HG02798 (cell line): ENCODE data around the gene SORBS1.

ENCODE experiments used
- ATAC-seq: cut with Tn5 transposase; IDR thresholded peaks from one replicate; pipeline ENCODE4 v1.9.1; 2021; ENCODE audit warnings: mild to moderate bottlenecking; ENCODE audit not compliant: unreplicated experiment, poor library complexity

Gene SORBS1

GRCh38 chr10:95335933-95336699 lies 225.1 kb downstream of the SORBS1 start:
- no peak for ATAC-seq

- ATAC-seq = no peak
These were observed 226.4 kb downstream of the SORBS1 start for GRCh38 chr10:95334805-95335144.

GRCh38 chr10:95333997-95334804 lies 227.0 kb downstream of the SORBS1 start:
- no peak for ATAC-seq

- ATAC-seq = no peak
These were observed 228.4 kb downstream of the SORBS1 start for GRCh38 chr10:95332666-95333249.

- ATAC-seq = no peak
These were observed 229.5 kb downstream of the SORBS1 start for GRCh38 chr10:95331596-95332130.

GRCh38 chr10:95330966-95331453 lies 230.2 kb downstream of the SORBS1 start:
- ATAC-seq = no peak

- no peak for ATAC-seq
These were observed 231.9 kb downstream of the SORBS1 start for GRCh38 chr10:95329296-95329695.

- no peak for ATAC-seq
These were observed 233.2 kb downstream of the SORBS1 start for GRCh38 chr10:95328013-95328412.

- no peak for ATAC-seq
These were observed 233.8 kb downstream of the SORBS1 start for GRCh38 chr10:95327367-95327766.

- ATAC-seq = no peak
These were observed 234.8 kb downstream of the SORBS1 start for GRCh38 chr10:95326396-95326795.

- no peak for ATAC-seq
These were observed 235.3 kb downstream of the SORBS1 start for GRCh38 chr10:95325863-95326262.

GRCh38 chr10:95324436-95325268 lies 236.5 kb downstream of the SORBS1 start:
- ATAC-seq = no peak

GRCh38 chr10:95321554-95322301 lies 239.4 kb downstream of the SORBS1 start:
- no peak for ATAC-seq

- ATAC-seq = no peak
These were observed 241.9 kb downstream of the SORBS1 start for GRCh38 chr10:95319239-95319638.

GRCh38 chr10:95315509-95315908 lies 245.7 kb downstream of the SORBS1 start:
- no peak for ATAC-seq

GRCh38 chr10:95314192-95314918 lies 246.8 kb downstream of the SORBS1 start:
- ATAC-seq = no peak

- ATAC-seq = no peak
These were observed 248.1 kb downstream of the SORBS1 start for GRCh38 chr10:95312986-95313495.

GRCh38 chr10:95312257-95312656 lies 248.9 kb downstream of the SORBS1 start:
- no peak for ATAC-seq
